OCI-LY7 (cell line): ENCODE results near the gene GIPC1. TPM values are rescaled to one million over a fixed set of nuclear protein-coding genes. Genes with fewer than 3 reads are reported as not detected.

Experiments used
- BruUV-seq: library from RNA; stranded (reverse); fragments of 400-500 nt; replicated peaks from 2 replicates; lab custom pipeline; 2021; lab: Mats Ljungman, UMichigan
- CTCF ChIA-PET: fragments of 300-600 bp; sonication (Branson Sonifier 250); formaldehyde crosslinking; loops from one replicate; lab custom pipeline; 2022; ENCODE audit warnings: antibody characterized with exemption; ENCODE audit not compliant: unreplicated experiment; lab: Charles Lee
- POLR2A ChIA-PET: fragments of 300-600 bp; sonication (Branson Sonifier 250); formaldehyde crosslinking; loops from one replicate; lab custom pipeline; 2022; ENCODE audit warnings: antibody characterized with exemption; lab: Charles Lee
- DNase-seq: peaks from one replicate; pipeline ENCODE4 v3.0.0-alpha.2; 2015; ENCODE audit warnings: low spot score
- H2AFZ ChIP-seq: fragments of 200-600 bp; sonication (generic), shearing (Covaris generic); 2 replicates; pipeline ENCODE4 v1.6.1; 2014; ENCODE audit warnings: mild to moderate bottlenecking, antibody characterized with exemption, low read length, moderate library complexity
- H3K27ac ChIP-seq: fragments of 200-600 bp; sonication (generic); 2 replicates; pipeline ENCODE4 v1.5.1; 2014; ENCODE audit warnings: mixed run types, low read depth, mild to moderate bottlenecking, moderate library complexity, low read length, inconsistent platforms; ENCODE audit not compliant: poor library complexity, severe bottlenecking
- H3K36me3 ChIP-seq: fragments of 200-600 bp; sonication (generic); 2 replicates; pipeline ENCODE4 v1.6.1; 2014; ENCODE audit warnings: mild to moderate bottlenecking, antibody characterized with exemption, low read length, moderate library complexity, mixed read lengths; ENCODE audit not compliant: insufficient read depth
- H3K4me1 ChIP-seq: fragments of 200-600 bp; sonication (generic); 2 replicates; pipeline ENCODE4 v1.5.1; 2014; ENCODE audit warnings: mild to moderate bottlenecking, low read length; ENCODE audit not compliant: insufficient read depth, poor library complexity, severe bottlenecking
- H3K4me2 ChIP-seq: fragments of 200-600 bp; sonication (generic); 2 replicates; pipeline ENCODE4 v1.6.1; 2014; ENCODE audit warnings: mild to moderate bottlenecking, low read length
- H3K4me3 ChIP-seq: fragments of 200-600 bp; sonication (generic); 2 replicates; pipeline ENCODE4 v1.5.1; 2014; ENCODE audit warnings: mild to moderate bottlenecking, low read depth, low read length; ENCODE audit not compliant: poor library complexity, severe bottlenecking
- H3K79me2 ChIP-seq: fragments of 200-600 bp; sonication (generic); 2 replicates; pipeline ENCODE4 v1.6.1; 2016; ENCODE audit warnings: low read depth, mild to moderate bottlenecking, low read length, moderate library complexity, mixed read lengths; ENCODE audit not compliant: insufficient read depth
- H3K9me2 ChIP-seq: fragments of 200-600 bp; sonication (generic); 2 replicates; pipeline ENCODE4 v1.6.1; 2016; ENCODE audit warnings: mild to moderate bottlenecking, low read length, mixed read lengths; ENCODE audit not compliant: insufficient read depth
- H3K9me3 ChIP-seq: fragments of 200-600 bp; sonication (generic); 2 replicates; pipeline ENCODE4 v1.6.1; 2014; ENCODE audit warnings: mild to moderate bottlenecking, mixed run types, low read length, mixed read lengths
- H4K20me1 ChIP-seq: fragments of 200-600 bp; sonication (generic); 2 replicates; pipeline ENCODE4 v1.6.1; 2014; ENCODE audit warnings: mild to moderate bottlenecking, antibody characterized with exemption, low read length, moderate library complexity, mixed read lengths; ENCODE audit not compliant: insufficient read depth
- CTCF ChIP-seq: fragments of 200-600 bp; sonication (generic); conservative IDR thresholded peaks from 2 replicates; pipeline ENCODE4 v1.5.1; 2014; ENCODE audit warnings: mild to moderate bottlenecking, antibody characterized with exemption, low read length, moderate library complexity, mixed read lengths
- EZH2phosphoT487 ChIP-seq: fragments of 200-600 bp; sonication (generic); IDR thresholded peaks from 2 replicates; pipeline ENCODE4 v1.6.1; 2018; ENCODE audit warnings: low read depth, borderline replicate concordance, mild to moderate bottlenecking, mixed run types, antibody characterized with exemption, low read length, moderate library complexity, mixed read lengths
- intact Hi-C: fragments of 100-400 bp; cut with micrococcal nuclease; formaldehyde crosslinking; loops from one replicate; pipeline ENCODE4 v1.10.0; 2022; ENCODE audit not compliant: unreplicated experiment
- total RNA-seq, 2 experiments: library from RNA; depleted of rRNA in 1 of 2; stranded (reverse); fragments of >200 nt in 1 of 2; shearing (Covaris generic) in 1 of 2; gene quantifications; 2 replicates each; pipeline ENCODE4 v1.2.3, GENCODE V29; 2014 to 2022

Gene GIPC1
- total RNA-seq, 2 experiments from 2014 or later: 18.5 to 38.3 TPM

DNA sequence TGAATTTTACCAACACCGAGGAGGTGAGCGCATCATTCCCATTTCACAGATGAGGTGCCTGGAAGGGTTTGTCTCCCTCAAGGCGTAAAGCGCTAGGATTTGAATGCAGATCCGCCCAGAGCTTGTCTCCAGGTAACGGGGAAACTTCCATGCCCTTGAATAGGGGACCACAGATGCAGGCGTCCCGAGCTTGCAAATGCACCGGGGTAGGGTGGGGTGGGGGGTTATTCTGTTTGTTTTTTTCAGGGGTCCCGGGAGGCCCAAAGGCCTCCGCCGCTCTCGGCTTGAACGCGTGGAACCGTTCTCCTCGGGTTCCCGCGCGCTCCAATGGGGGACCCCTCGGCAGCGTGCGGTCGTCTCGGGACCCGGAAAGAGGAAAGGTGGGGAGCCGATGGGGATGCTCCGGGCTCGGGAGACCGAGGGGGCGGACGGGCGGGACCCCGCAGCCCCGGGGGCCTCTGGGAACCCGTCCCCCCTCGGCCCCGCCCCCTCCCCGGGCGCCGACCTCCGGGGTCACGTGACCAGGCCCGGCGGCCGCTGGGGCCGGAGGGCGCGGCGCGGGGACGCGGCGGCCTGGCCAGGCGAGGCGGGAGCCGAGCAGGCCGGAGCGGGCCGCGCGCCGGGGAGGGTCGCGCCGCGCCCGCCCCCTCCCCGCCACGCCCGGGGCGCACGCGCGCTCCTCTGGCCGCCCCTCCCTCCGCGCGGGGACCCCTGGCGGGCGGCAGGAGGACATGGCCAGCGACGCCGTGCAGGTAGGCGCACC lies 63.0 kb downstream of the GIPC1 start, which contains the start of gene PKN1:
PKN1 (plus strand) TSS at position 516 of the 763 bp plus-strand sequence; CDS start at position 732, 216 bp downstream.
- Histone ChIP-seq H3K36me3 (peaks cover 11% of the 10 kb centered on the region; the same call in 1 of the 2 replicates), H3K79me2 (peaks cover 23% of the 10 kb centered on the region; the same call in 1 of the 2 replicates), H3K4me2 (peak within 1 kb of the TSS; percentile 97), H2AFZ (peak within 1 kb of the TSS; percentile 84), H3K9me2 (no peaks in the 10 kb centered on the region), H3K27ac (peak within 1 kb of the TSS; percentile 60), H4K20me1 (no peaks in the 10 kb centered on the region), H3K4me3 (peak within 1 kb of the TSS; percentile 90), H3K4me1 (peaks cover 45% of the 10 kb centered on the region), H3K9me3 (no peaks in the 10 kb centered on the region)
- TSS peak; percentile 85 for BruUV-seq
- ChIA-PET POLR2A (interaction anchor here (0.7 to 0.9 kb wide), 3 partner anchors 12 to 341 kb away, joined by 3 to 6 read pairs (median 4); no protein-coding TSS in a partner anchor), CTCF (interaction anchor here (0.6 to 1.2 kb wide), 3 partner anchors 9 to 54 kb away, joined by 3 to 4 read pairs (median 4); no protein-coding TSS in a partner anchor)
- intact Hi-C loops: loop anchor here (1.0 to 2.0 kb wide), 2 partner anchors 14 to 40 kb away; partner anchors contain the start of gene DDX39A
- TF ChIP-seq CTCF (no peak), EZH2phosphoT487 (no peak)
- peak; percentile 85 for DNase-seq

GRCh38 chr19:14430712-14431111 lies 65.2 kb downstream of the GIPC1 start:
- H3K9me2 ChIP-seq: no peaks in the 10 kb centered on the region
- ChIA-PET POLR2A (no interaction called here), CTCF (no interaction called here)
- no peak overlapping the region for H3K4me3 ChIP-seq
- no peak overlapping the region for H3K27ac ChIP-seq
- intact Hi-C loops: no loop called here
- peaks cover 11% of the 10 kb centered on the region; the same call in 1 of the 2 replicates for H3K36me3 ChIP-seq
- H3K4me1 ChIP-seq: peaks cover 38% of the 10 kb centered on the region
- H2AFZ ChIP-seq: no peak overlapping the region
- DNase-seq: no peak
- TF ChIP-seq EZH2phosphoT487 (no peak), CTCF (no peak)
- H3K79me2 ChIP-seq: peaks cover 22% of the 10 kb centered on the region; the same call in 1 of the 2 replicates
- BruUV-seq: no TSS peak
- no peaks in the 10 kb centered on the region for H3K9me3 ChIP-seq
- H4K20me1 ChIP-seq: no peaks in the 10 kb centered on the region
- H3K4me2 ChIP-seq: 0 out of 2 replicates have a peak overlapping the region, but pooled peaks have one; percentile 97
